GM10847 (cell line): ENCODE data around the gene IKZF3.

ENCODE experiments used
- POLR2A ChIP-seq: IDR thresholded peaks from 2 replicates; pipeline ENCODE4 v1.6.1; 2011; ENCODE audit not compliant: insufficient read length; ENCODE audit errors: extremely low read depth

IKZF3 gene

DNA sequence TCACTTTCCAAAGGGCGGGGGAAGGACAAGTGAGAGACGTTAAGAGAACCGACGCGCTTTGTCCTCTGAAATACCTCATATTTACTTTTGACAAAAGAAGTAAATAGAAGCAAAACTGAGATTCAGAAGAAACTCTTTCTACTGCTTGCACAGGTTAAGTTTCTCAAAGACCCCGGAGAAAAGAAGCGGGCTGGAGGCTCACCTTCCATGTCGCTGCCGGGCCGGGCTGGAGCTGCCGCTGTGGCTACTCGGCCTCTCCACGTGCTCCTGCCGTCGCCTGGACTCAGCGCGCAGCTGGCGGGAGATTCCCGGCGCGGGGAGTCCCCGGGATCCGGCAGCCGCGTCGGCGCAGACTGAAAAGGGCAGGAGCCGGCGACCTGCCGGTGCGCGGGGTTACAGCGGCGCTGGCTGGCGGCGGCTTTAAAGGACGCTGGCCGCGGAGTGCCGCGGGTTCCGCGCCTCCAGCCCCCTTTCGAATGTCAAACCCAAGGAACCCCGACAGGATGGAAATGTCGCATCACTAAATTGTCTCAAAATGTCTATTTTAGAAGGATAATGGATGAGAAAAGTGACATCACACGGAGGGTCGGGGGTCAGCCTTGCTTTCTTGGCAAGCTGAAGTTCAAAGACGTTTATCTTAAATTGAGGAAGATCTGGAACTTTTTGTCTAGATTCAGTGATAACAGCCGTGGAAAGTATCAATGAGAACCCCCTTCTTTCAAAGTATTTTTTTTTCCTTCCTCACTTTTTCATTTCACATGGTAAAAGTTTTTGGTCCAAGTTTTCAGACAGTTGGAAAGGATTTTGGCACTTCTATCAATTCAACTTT lies at the start of gene IKZF3:
IKZF3 (minus strand) TSS at position 395 of the 829 bp plus-strand sequence; CDS start at position 209, 186 bp downstream.
- TF ChIP-seq POLR2A = peak; percentile 61

DNA sequence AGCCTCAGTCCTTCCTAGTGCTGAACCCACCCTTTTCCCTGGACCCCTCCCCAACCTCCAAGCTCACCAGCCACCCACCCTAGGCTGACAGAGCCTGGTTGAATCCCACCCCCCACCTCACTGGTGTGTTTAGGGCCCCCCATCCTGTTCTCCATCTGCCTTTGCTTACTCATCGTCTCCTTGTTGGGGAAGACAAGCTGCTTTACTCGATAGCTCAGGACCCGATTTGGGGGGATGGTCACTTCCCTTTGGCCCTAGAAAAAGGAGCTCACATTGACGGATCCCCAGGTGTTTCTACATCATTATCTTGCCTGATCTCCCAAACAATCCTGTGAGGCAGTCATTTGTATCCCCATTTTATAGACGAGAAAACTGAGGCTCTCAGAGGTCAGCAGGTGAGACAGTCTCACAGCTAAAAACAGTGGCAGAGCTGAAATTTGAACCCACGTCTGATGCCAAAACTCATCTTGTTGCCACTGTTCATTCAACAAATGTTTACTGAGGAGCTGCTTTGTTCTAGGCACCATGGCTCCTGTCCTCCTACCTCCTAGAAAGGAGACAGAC lies 44.8 kb upstream of the IKZF3 start:
- TF ChIP-seq POLR2A = no peak

DNA sequence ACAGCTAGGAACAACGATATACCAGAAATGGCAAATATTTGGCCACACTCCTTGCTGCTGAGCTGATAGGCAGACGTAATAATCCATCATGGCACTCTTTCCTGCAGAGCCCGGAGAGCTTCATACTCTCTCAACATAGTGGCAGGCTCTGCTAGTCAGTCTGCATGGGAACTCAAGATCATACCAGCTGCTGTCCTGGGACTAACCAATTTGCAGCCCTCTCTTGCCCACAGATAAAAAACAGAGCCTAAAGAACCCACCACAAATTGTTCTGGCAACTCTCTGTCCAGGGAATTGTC lies 40.8 kb upstream of the IKZF3 start:
- TF ChIP-seq POLR2A = no peak

DNA sequence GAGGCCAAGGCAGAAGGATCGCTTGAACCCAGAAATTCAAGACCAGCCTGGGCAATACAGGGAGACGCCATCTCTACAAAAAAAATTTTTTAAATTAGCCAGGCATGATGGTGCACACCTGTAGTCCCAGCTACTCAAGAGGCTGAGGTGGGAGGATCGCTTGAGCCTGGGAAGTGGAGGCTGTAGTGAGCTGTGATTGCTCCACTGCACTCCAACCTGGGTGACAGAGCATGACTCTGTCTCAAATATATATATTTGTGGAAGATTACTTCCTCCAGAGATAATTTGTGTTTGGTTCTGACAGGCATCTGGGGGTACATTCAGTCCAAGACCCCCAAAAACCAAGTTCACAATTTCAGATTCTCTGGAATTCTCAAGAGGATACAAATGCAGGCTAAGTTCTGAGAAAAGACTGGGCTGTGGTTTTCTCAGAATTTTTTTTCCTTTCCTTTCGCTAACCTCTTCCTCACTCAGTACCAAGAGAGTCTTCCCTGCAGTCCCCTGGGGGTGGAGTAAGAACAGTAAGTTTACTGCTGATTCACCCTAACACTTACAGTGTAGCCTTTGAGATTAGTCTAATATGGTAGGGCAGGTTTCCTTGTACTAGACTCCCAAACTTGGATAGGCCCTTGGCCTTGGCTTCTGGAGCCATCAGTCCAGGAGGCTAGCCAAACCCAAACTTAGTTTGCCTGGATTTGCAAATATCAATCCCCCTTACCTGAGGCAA lies 39.2 kb upstream of the IKZF3 start:
- TF ChIP-seq POLR2A = no peak

DNA sequence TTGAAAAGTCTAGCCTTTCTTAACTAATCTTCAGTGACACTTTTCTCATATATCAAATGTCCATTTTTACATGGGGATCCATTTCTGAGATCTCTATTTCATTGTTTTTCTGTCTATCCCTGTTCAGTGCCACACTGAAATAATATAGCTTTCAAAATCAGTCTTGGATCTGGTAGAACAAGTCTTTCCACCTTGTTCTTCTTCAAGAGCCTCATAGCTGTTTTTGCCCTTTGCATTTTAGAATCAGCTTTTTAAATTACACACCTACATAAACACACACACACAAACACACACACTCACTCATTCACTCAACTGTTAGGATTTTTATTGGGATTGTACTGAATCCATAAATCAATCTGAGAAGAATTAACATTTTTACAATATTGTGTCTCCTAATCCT lies 35.1 kb upstream of the IKZF3 start:
- TF ChIP-seq POLR2A = no peak

DNA sequence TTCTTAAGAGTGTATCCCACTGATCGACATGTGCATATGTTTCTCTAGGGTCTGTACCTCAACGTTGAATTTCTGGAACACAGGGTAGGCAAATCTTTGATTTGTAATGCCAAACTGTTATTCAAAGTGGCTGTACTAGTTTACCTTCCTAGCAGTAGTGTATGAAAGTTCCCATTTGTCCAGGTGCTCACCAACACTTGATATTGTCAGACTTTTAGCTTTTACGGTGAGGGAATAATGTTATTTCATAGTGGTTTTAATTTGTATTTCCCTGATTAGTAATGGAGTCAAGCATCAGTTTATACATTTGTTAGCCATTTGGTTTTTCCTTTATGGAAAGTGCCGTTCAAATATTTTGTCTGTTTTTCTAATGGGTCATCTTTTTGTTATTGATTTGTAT lies 34.0 kb upstream of the IKZF3 start:
- TF ChIP-seq POLR2A = no peak

DNA sequence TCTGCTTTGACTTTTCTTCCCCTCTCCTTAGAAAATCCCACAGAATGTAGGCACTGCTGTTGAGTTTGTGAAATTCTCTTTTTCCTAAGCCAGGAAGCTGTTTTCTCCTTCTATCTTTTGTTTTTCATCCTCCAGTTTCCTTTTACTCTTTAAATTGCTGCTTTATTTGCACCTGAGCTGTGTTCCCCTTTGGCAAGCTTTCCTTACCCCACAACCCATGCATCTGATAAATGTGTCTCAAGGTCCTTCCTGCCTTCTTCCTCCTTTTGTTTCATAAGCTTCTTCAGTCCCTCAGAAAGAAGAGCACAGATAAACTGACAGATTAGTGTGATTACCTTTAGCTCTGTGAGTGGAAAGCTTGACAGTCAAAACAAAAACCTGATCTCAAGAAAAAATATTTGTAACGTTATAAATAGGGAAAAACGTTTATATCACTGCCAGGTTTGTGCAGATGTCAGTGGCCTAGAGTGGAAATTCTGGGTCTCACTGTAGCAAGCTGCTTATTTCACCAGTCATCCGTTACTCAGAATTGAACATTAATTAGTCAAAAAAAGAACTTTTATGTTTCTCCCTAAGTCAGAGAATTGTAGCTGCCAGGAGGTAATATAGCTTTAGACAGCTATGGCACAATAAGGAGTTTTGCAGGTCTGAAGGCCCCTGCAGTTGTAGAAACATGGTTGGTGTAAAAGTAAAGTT lies 30.7 kb upstream of the IKZF3 start:
- no peak for TF ChIP-seq POLR2A

DNA sequence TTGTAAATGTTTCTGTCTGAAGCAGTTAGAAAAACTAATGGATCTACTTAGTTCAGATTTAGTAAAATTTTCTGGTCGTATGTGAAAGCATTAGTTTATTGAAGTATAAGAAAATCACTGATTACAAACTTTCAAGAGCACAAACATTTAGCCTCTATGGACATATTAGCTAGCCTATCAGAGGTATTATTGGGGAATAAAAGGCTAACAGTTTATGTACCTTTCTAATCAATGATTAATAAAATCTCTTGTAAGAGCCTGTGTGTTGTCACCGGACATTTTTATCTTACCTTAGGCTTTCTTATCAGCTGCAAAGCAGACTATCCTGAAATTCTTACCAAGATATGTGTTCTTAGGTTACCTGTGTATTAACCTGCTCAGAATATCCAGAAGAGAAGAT lies 25.1 kb upstream of the IKZF3 start:
- no peak for TF ChIP-seq POLR2A

DNA sequence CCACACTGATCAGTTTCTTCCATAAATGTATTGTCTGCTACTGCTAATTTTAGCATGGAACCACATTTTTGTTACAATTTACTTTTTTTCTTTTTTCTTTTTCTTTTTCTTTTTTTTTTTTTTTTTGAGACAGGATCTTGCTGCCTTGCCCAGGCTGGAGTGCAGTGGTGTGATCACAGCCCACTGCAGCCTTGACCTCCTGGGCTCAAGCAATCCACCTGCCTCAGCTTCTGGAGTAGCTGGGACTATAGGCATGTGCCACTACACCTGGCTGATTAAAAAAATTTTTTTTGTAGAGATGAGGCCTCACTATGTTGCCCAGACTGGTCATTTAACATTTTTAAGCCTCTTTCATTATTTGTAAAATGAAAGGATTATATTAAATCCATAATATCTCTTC lies 23.0 kb upstream of the IKZF3 start:
- no peak for TF ChIP-seq POLR2A

DNA sequence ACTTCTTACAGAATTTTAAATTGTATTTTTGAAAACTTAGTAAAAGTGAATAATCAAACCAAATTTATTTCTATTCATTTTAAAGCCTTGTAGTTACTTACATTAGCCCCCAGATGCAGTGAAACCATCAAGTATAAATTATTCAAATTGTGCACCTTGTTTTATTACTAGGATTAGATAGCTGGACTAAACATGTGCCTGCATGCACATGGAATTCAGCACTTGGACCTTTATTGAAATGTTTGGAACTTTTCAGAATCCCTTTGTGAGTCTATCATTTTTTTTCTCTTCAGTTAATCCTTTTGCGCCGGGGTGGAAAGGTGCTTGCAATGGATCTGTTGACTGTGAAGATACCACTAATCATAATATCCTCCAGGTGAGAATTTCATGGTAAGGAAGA lies 8.6 kb upstream of the IKZF3 start:
- no peak for TF ChIP-seq POLR2A

DNA sequence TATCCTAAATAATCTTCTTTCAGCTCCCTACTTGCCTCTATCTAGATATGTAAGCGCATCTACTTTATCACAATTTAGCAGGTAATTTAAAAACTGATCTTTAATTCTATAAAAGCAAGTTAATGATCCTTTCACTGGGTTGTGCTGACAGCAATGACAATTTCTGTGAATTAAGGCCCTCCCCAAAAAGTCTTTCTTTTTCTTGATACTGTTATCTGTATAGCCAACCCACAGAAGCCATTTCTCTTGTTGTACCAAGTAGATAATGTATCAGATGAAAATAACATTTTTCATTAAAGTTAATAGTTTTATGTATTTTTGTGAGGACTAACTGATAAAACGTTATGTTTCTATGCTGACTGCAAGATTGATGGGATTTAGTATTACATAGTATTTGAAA lies 7.7 kb upstream of the IKZF3 start:
- TF ChIP-seq POLR2A = no peak

DNA sequence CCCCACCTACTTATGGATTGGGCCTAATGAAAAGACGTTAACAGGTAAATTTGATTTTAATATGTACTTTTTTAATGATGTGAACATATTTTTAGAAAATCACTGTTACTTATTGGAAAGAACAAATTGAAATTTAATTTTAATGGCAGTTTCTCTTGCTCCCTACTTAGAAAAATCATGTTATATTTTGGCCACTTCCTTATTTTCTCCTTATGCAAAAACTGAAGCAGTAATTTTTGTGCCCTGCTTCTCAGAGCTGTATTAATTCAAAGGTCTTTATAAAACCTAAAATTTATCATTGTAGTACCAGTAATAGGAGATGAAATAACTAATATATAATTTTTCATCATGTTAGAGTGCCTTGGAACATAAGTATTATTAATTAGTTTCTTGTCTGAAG lies 6.7 kb upstream of the IKZF3 start:
- TF ChIP-seq POLR2A = no peak

DNA sequence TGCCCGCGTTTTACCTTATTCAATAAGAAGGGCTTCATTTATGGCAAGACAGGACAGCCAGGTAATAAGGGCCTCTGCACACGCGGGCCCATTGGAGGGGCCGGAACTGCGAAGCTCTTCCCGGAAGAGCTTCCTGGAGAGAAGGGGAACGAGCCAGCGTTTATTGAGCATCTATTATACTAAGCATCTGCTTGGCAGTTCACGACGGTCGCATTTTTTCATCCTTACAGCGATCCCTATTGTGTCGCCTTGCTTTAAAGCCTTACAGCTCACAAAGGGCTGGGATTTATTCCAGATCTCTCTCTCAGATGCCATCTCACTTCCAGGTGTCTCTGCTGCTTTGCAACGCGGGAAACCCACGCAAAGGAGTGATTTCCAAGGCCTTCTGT lies 4.4 kb upstream of the IKZF3 start:
- no peak for TF ChIP-seq POLR2A

DNA sequence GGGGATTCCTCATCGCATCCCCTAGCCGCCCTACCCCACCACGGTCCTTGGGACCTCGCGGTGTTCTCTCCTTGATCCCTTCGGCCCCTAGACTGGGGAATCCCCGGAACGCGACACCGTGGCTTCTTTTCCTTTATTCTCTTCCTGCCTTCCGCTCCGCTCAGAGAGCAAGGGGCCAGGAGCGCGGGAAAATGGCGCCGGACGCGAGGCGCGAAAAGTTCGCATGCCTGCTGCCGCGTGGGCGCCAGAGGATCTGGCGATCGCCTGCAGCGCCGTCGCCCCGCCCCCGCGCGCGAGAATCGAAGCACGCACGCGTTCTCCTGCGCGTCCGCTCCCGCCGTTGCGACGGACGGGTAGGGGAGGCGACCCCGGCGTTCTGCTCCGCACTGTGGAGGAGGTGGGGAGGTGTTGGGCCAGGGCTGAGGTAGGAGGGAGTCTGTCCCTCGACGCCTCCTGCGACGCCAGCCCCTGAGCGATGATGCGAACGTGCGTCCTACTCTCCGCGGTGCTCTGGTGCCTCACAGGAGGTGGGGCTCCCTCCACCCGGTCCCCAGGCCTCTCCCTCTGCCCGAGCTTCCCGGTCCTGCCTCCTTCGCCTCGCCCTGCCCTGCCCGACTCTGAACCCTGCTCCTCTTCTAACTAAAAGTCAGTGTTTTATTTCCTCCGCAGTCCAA lies 3.9 kb upstream of the IKZF3 start, which contains the start of gene ZPBP2:
ZPBP2 (plus strand) TSS at position 323 of the 674 bp plus-strand sequence; CDS start at position 476, 153 bp downstream.
- TF ChIP-seq POLR2A = no peak
